Stimulated activated naive CD8-positive, alpha-beta T cell treated with anti-CD3 and anti-CD28 coated beads, Interleukin-15, amount 100 ng/mL, for 72 hours (primary cell): Measurements from ENCODE around the gene P2RY13.
A peak's percentile ranks its signal among the peaks of the same experiment; 100 is the strongest.

Experiments
- ATAC-seq: fragments of 150-1000 bp; cut with Tn5 transposase; 2 replicates; pipeline ENCODE4 v1.10.0; 2021; ENCODE audit warnings: mild to moderate bottlenecking, moderate library complexity
- DNase-seq, 2 donors: peaks; one replicate each; pipeline ENCODE4 v3.0.0; 2021 to 2022
- H3K27ac Mint-ChIP-seq, 2 donors: one replicate each; pipeline ENCODE4 v1.8.0; 2022; ENCODE audit warnings: mild to moderate bottlenecking in 2 of 2, mixed read lengths in 2 of 2, moderate library complexity in 2 of 2
- H3K27me3 Mint-ChIP-seq: one replicate; pipeline ENCODE4 v1.8.0; 2022; ENCODE audit warnings: mixed read lengths
- H3K4me1 Mint-ChIP-seq: one replicate; pipeline ENCODE4 v1.8.0; 2022; ENCODE audit warnings: mild to moderate bottlenecking, mixed read lengths
- H3K4me3 Mint-ChIP-seq, 2 donors: one replicate each; pipeline ENCODE4 v1.8.0; 2022; ENCODE audit warnings: mild to moderate bottlenecking in 2 of 2, mixed read lengths in 2 of 2, moderate library complexity in 1 of 2
- H3K9me3 Mint-ChIP-seq, 2 donors: one replicate each; pipeline ENCODE4 v1.8.0; 2022; ENCODE audit warnings: mixed read lengths in 2 of 2

Gene P2RY13

DNA sequence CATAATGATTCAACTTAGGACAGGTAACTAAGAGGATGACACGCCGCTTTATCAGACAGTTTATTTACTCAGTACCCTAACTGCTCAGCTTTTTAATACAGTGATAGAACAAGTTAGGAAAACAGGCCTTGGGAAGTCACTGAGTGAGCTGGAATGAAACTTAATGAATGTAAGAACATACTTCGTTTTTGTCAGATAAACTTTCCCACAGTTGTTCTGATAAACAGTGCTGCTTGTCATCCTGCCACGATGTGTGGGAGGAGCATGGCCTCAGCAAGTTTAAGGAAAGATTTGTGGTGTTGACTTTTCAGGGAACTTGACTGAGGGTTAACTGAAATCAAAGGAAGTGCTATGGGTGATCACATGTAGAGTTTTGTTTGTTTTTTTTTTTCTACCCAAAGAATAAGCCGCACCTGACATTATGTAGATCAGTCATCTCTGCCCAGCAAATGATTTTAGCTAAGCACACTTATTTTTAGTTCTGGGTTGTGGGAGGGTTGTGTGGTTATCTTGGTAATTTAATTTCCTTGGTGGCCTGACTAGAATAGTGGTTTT lies 45.4 kb downstream of the P2RY13 start:
- H3K27me3 Mint-ChIP-seq: no peaks in the 10 kb centered on the region
- peak overlapping the region; percentile 16 to 19 for H3K4me3 Mint-ChIP-seq
- no peaks in the 10 kb centered on the region for H3K9me3 Mint-ChIP-seq
- ATAC-seq (peak; percentile 81), DNase-seq (peak in 1 of 2 donors; percentile 21)
- H3K27ac Mint-ChIP-seq: peak overlapping the region in 1 of 2 donors; percentile 11
- H3K4me1 Mint-ChIP-seq: peaks cover 39% of the 10 kb centered on the region

DNA sequence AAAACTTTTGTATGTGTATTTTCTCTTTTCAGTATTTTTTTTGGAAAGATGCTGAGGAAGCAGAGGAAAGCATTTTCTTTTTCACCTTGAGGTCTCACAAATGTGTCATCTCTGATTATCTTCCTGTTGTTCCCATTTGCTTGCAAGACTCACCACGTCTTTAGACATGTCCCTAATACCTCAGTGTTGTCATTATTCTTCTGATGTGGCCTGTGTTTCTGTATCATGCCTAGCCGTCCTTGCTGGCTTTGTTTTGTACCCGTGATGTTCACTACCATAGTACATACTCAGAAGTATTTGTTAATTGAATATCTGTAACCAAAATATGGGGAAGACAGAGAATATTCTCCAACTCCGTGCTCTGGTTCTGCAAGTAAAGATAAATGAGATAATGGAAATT lies 46.0 kb downstream of the P2RY13 start:
- no peak overlapping the region for H3K27ac Mint-ChIP-seq
- H3K4me3 Mint-ChIP-seq: peak overlapping the region in 1 of 2 donors; percentile 2

DNA sequence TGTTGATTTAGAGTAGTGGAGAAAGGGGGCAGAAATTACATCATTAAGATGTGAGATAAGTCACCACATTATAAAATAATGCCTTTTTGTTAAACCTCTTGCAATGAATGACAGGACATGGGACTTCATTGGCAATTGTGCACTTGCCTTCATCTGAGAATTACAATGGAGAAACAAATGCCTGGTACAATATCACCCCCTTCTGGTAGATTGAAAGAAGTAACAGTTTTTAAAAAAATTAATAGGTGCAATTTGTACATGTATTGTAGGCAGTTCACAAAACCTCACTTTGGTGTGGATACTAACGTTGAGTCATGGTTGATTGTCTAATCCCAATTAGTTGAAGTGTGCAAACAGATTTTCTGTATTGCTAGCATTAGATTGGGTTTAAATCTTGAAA lies 46.4 kb downstream of the P2RY13 start:
- Mint-ChIP-seq H3K27me3 (no peaks in the 10 kb centered on the region), H3K4me1 (peaks cover 49% of the 10 kb centered on the region), H3K4me3 (no peak overlapping the region), H3K27ac (no peak overlapping the region), H3K9me3 (no peaks in the 10 kb centered on the region)
- ATAC-seq: peak; percentile 63
- no peak for DNase-seq

More for the DNA sequence above, 46.0 kb downstream of the P2RY13 start:
- DNase-seq: no peak
- peak; percentile 64 for ATAC-seq
- Mint-ChIP-seq H3K4me1 (peaks cover 45% of the 10 kb centered on the region), H3K9me3 (no peaks in the 10 kb centered on the region), H3K27me3 (no peaks in the 10 kb centered on the region)

DNA sequence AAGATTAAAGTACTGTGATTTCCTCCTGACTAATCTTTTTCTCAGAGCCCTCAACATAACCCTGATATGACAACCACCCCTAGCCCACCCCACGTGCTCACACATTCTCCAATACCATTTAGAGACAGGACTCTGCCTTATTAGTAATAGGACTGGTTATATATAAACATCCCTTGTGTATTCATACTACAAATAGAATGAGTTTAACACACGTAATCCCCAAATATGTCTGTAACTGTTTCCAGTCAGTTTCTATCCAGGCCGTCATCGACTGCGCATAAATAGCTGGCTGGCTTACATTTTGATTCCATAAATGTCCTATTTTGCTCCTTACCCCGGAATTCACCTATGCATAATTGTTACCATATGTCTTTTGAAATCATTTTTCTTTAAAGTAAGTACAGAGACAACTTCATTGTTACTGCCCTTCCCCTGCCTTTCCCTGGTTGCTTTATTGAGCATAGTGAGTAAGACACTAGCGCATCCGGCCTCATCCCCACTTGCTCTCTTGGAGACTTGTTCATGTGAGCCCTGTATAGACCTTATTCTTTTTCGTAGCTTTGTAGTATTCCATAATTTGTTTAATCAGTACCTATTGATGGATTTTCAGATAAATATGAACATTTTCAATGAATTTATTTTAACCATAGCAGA lies 47.6 kb downstream of the P2RY13 start:
- no peak for DNase-seq
- H3K27ac Mint-ChIP-seq: no peak overlapping the region
- H3K27me3 Mint-ChIP-seq: no peaks in the 10 kb centered on the region
- H3K4me1 Mint-ChIP-seq: peaks cover 53% of the 10 kb centered on the region
- H3K4me3 Mint-ChIP-seq: no peak overlapping the region
- no peak for ATAC-seq
- no peaks in the 10 kb centered on the region for H3K9me3 Mint-ChIP-seq

DNA sequence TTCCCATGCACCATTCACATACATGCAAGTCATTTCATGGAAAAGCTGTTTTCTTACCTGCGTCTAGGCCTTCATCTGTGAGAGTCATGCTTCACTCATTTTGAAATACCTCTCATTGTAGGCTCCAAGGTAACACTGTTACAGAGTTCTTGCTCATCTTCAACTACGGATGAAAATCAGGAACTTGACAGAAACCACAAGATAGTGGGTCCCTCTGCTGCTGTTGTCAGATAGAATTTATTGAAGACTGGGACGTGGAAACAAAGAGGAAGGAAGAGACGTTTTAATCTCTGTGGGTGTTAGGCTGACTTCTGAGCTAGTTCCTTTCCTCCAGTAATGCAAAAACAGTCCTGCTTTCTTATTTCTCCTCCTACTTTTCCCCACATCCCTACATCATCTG lies 51.1 kb downstream of the P2RY13 start, which contains the start of gene P2RY14:
Gene P2RY14 (minus strand): TSS at position 313 of the 400 bp plus-strand sequence. CDS start 64,226 bp downstream, outside the sequence.
- Mint-ChIP-seq H3K27ac (peak within 1 kb of the TSS; percentile 20 to 60), H3K9me3 (no peaks in the 10 kb centered on the region), H3K4me3 (peak within 1 kb of the TSS; percentile 30 to 51), H3K27me3 (no peaks in the 10 kb centered on the region), H3K4me1 (peaks cover 67% of the 10 kb centered on the region)
- peak; percentile 58 for ATAC-seq
- no peak for DNase-seq

DNA sequence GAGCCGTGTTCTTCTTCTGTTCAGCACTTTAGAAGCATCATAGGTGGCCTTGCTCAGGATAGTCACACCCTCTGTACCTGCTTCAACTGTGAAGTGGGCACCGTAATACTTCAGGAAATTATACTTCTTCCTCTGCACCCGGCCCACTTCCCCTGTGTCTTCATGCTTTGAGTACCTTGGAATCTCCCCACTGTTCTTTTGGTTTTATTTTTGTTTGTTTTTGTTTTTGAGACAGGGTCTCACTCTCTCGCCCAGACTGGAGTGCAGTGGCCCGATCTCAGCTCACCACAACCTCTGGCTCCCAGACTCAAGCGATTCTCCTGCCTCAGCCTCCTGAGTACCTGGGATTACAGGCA lies 52.7 kb downstream of the P2RY13 start:
- Mint-ChIP-seq H3K4me3 (peak overlapping the region; percentile 67 to 76), H3K27me3 (no peaks in the 10 kb centered on the region), H3K9me3 (no peaks in the 10 kb centered on the region), H3K27ac (peak overlapping the region; percentile 75 to 91), H3K4me1 (peaks cover 60% of the 10 kb centered on the region)
- peak in 1 of 2 donors; percentile 43 for DNase-seq
- peak; percentile 86 for ATAC-seq
